ENCODE measurements around the gene TNFAIP2. TPM values are rescaled to one million over a fixed set of nuclear protein-coding genes. Genes with fewer than 3 reads are reported as not detected.
"Not testable (repeated sequence)": the region's sequence is repeated elsewhere in the genome, so short reads cannot be mapped to it uniquely, and the experiment has no call there.

Gene TNFAIP2
- total RNA-seq, 1 donor from 2014 or later: 4.3 TPM

DNA sequence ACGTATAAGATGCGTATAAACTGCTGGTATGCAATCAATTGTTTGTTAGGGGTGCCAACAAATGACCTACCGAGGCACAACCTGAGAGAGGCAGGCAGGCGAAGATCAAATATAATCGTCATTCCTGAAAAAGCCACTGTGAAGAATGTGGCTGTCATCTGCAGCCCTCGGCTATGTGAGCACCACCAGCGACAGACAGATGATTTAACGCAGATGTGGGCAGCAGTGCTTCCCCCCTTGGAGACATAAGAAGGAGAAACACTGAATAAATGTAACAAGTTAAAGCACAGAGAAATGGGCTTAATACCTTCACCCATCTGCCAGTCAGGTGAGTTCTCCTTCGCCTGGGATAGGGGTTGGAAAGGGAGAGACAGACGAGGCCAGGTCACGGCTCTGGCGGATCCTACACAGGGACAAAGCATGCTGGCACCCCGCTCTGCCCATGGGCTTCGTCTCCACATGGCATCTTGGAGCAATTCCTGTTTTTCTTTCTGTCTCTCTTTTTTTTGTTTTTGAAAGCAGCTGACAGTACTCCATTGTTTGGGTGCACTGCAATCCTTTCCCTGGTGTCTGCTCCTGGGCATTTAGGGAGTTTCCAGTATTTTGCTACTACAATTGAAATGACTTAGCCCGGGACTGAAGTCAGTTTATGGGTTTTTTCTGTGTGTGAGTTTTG is 28.1 kb downstream of the TNFAIP2 start:
- Mint-ChIP-seq H3K9me3 (ENCODE audit: unreplicated experiment) (no peaks in the 10 kb centered on the region), H3K27ac (ENCODE audit: unreplicated experiment) (no peak overlapping the region), H3K4me3 (ENCODE audit: unreplicated experiment) (no peak overlapping the region), H3K4me1 (ENCODE audit: low read depth, unreplicated experiment) (no peaks in the 10 kb centered on the region), H3K36me3 (ENCODE audit: unreplicated experiment) (no peaks in the 10 kb centered on the region), H3K27me3 (ENCODE audit: unreplicated experiment) (peaks cover 7% of the 10 kb centered on the region)
- no peak for DNase-seq
- TF ChIP-seq, protein P1, sequence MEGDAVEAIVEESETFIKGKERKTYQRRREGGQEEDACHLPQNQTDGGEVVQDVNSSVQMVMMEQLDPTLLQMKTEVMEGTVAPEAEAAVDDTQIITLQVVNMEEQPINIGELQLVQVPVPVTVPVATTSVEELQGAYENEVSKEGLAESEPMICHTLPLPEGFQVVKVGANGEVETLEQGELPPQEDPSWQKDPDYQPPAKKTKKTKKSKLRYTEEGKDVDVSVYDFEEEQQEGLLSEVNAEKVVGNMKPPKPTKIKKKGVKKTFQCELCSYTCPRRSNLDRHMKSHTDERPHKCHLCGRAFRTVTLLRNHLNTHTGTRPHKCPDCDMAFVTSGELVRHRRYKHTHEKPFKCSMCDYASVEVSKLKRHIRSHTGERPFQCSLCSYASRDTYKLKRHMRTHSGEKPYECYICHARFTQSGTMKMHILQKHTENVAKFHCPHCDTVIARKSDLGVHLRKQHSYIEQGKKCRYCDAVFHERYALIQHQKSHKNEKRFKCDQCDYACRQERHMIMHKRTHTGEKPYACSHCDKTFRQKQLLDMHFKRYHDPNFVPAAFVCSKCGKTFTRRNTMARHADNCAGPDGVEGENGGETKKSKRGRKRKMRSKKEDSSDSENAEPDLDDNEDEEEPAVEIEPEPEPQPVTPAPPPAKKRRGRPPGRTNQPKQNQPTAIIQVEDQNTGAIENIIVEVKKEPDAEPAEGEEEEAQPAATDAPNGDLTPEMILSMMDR (IDR thresholded peaks at IDR 0.05; ENCODE audit: partially characterized antibody, unreplicated experiment): no peak

- H3K9me3 Mint-ChIP-seq (ENCODE audit: unreplicated experiment): peaks cover 1% of the 10 kb centered on the region
- no peaks in the 10 kb centered on the region for H3K36me3 Mint-ChIP-seq (ENCODE audit: unreplicated experiment)
- TF ChIP-seq, protein P1 (IDR thresholded peaks at IDR 0.05; ENCODE audit: partially characterized antibody, unreplicated experiment): no peak
- no peak overlapping the region for H3K4me3 Mint-ChIP-seq (ENCODE audit: unreplicated experiment)
- H3K4me1 Mint-ChIP-seq (ENCODE audit: low read depth, unreplicated experiment): no peaks in the 10 kb centered on the region
- H3K27me3 Mint-ChIP-seq (ENCODE audit: unreplicated experiment): peaks cover 4% of the 10 kb centered on the region
- H3K27ac Mint-ChIP-seq (ENCODE audit: unreplicated experiment): no peak overlapping the region
- DNase-seq: no peak
Measured at GRCh38 chr14:103155010-103155409, 31.7 kb downstream of the TNFAIP2 start.

GRCh38 chr14:103155416-103155815 is 32.2 kb downstream of the TNFAIP2 start:
- not testable (repeated sequence) for H3K4me3 Mint-ChIP-seq (ENCODE audit: unreplicated experiment); H3K27ac Mint-ChIP-seq (ENCODE audit: unreplicated experiment); H3K4me1 Mint-ChIP-seq (ENCODE audit: low read depth, unreplicated experiment); H3K9me3 Mint-ChIP-seq (ENCODE audit: unreplicated experiment); H3K36me3 Mint-ChIP-seq (ENCODE audit: unreplicated experiment); DNase-seq; H3K27me3 Mint-ChIP-seq (ENCODE audit: unreplicated experiment)

- Mint-ChIP-seq H3K4me1 (ENCODE audit: low read depth, unreplicated experiment) (no peaks in the 10 kb centered on the region), H3K36me3 (ENCODE audit: unreplicated experiment) (no peaks in the 10 kb centered on the region), H3K27me3 (ENCODE audit: unreplicated experiment) (peaks cover 4% of the 10 kb centered on the region), H3K9me3 (ENCODE audit: unreplicated experiment) (peaks cover 1% of the 10 kb centered on the region), H3K4me3 (ENCODE audit: unreplicated experiment) (no peak overlapping the region), H3K27ac (ENCODE audit: unreplicated experiment) (no peak overlapping the region)
- DNase-seq: no peak
- TF ChIP-seq, protein P1 (IDR thresholded peaks at IDR 0.05; ENCODE audit: partially characterized antibody, unreplicated experiment): no peak
Measured at GRCh38 chr14:103155826-103156394, 32.6 kb downstream of the TNFAIP2 start.

DNA sequence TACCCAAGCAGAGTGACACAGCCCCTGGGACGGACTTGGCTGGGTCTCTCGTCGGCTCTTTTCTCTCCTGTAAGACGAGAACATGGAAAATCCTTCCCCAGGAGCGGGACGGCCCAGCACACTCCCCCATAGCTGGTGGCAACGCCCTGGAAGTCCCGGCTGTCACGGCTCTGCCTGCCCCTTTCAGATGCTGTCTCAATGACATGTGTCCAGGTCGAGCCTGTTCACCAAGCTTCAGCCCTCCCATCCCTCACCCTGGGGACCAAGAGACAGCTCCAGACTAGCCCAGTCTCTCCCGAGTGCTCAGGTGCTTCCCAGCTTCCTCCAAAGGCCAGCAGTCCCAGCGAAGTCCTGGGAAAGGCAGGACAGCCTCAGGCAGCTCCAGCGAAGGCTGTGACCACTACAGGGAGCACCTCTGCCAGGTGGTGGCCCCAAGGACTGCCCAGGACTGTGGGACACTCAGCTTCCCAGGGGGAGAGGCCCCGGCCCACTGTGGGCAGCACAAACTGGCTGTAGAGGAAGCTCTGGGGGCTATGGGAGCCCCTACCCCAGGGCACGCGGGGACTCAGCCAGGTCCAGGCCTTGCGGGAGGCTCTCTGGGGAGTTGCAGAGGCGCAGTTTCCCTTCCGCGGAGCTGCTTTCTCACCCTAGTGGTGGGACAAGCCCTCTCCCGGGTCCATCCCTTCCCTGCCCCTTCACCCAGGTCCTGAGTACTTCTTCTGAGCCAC is 33.6 kb downstream of the TNFAIP2 start:
- H3K4me3 Mint-ChIP-seq (ENCODE audit: unreplicated experiment): no peak overlapping the region

More for the DNA sequence above, 33.6 kb downstream of the TNFAIP2 start:
- Mint-ChIP-seq H3K4me1 (ENCODE audit: low read depth, unreplicated experiment) (no peaks in the 10 kb centered on the region), H3K27me3 (ENCODE audit: unreplicated experiment) (no peaks in the 10 kb centered on the region), H3K36me3 (ENCODE audit: unreplicated experiment) (no peaks in the 10 kb centered on the region), H3K27ac (ENCODE audit: unreplicated experiment) (no peak overlapping the region), H3K9me3 (ENCODE audit: unreplicated experiment) (peaks cover 1% of the 10 kb centered on the region)
- TF ChIP-seq, protein P1 (IDR thresholded peaks at IDR 0.05; ENCODE audit: partially characterized antibody, unreplicated experiment): no peak
- no peak for DNase-seq
